Stomach (tissue), 4 donors: ENCODE measurements around the gene SPR.

ENCODE experiments used
- CTCF ChIP-seq, 7 experiments: fragments of 450-650 bp in 4 of 7; fragments of 200-600 bp in 3 of 7; sonication (generic) in 3 of 7; IDR thresholded peaks; one replicate each; pipeline ENCODE4 v1.5.1; 2016 to 2019; ENCODE audit warnings: antibody characterized with exemption in 7 of 7, control low read depth in 2 of 7, mild to moderate bottlenecking in 1 of 7
- EP300 ChIP-seq: sonication (generic); formaldehyde crosslinking; IDR thresholded peaks from one replicate; pipeline ENCODE4 v1.6.1; 2017; ENCODE audit warnings: antibody characterized with exemption

DNA sequence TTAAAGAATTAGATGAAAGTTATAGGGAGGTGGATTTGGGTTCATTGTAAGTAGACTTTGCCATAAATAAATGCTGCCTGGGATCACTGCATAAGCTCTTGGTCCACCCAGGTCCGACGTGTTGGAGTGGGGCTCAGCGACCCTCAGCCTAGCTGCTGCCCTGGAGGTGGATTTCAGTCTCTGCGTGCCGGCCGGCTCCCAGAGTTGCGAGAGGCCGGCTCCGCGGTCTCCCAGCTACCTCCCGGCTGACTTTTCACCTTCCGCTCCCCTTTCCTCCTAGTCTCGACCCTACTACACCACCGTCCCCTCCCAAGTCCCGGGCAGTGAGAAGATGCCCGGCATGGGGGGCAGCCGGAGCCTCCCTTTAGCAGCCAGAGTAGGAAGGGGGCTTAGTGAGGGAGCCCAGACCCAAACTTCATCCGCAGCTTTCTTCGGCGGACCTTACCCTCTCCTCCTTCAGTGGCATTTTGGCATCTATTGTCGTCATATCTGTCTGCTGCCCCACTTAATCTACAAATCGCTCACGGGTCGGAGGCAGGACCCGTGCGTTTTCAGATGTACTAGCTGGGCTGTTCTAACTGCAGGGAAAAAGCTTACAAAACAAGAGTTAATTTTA lies 38.2 kb downstream of the SPR start:
- no peak for TF ChIP-seq CTCF (IDR thresholded peaks at IDR 0.05)
- TF ChIP-seq EP300, result no peak
